ENCODE results near the gene SVEP1.

Gene SVEP1

DNA sequence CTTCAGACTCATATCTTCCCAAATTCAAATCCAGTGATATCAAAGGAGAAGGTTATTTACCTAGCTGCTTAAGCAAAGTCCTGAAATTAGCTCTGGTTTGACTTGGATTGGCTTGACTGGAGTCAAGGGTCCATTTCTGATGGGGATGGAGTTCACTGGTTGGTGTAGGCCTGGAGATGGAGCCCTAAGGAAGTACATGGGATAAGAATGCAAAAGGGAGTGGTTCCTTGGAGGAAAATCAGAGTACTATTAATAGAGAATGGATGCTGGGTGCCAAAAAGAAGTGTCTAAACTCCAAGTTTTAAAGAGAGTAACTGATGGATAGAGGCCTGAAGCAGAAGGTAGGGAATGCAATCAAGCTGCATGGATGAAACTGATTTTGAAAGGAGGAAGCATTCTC lies 255.7 kb downstream of the SVEP1 start:
- Histone ChIP-seq H3K36me3 (ENCODE audit: low read length) (no peaks in the 10 kb centered on the region), H3K9me3 (ENCODE audit: insufficient read depth, low read length) (no peaks in the 10 kb centered on the region), H3K9me2 (replicated peaks; ENCODE audit: insufficient read depth, low read length) (no peaks in the 10 kb centered on the region), H3K27ac (ENCODE audit: low read depth, low read length) (no peak overlapping the region), H4K20me1 (ENCODE audit: low read depth, low read length) (no peaks in the 10 kb centered on the region), H3K79me2 (ENCODE audit: insufficient read depth, low read length) (no peaks in the 10 kb centered on the region), H3K4me2 (ENCODE audit: low read depth, low read length, poor library complexity, severe bottlenecking) (no peak overlapping the region), H3K9ac (ENCODE audit: low read length) (no peak overlapping the region), H2AFZ (ENCODE audit: low read depth, low read length, severe bottlenecking) (no peak overlapping the region), H3K27me3 (ENCODE audit: low read length) (no peaks in the 10 kb centered on the region), H3K4me3 (ENCODE audit: insufficient read depth, low read length, poor library complexity, severe bottlenecking) (no peak overlapping the region), H3F3A (ENCODE audit: insufficient read depth) (no peaks in the 10 kb centered on the region)
- TF ChIP-seq, protein P1, sequence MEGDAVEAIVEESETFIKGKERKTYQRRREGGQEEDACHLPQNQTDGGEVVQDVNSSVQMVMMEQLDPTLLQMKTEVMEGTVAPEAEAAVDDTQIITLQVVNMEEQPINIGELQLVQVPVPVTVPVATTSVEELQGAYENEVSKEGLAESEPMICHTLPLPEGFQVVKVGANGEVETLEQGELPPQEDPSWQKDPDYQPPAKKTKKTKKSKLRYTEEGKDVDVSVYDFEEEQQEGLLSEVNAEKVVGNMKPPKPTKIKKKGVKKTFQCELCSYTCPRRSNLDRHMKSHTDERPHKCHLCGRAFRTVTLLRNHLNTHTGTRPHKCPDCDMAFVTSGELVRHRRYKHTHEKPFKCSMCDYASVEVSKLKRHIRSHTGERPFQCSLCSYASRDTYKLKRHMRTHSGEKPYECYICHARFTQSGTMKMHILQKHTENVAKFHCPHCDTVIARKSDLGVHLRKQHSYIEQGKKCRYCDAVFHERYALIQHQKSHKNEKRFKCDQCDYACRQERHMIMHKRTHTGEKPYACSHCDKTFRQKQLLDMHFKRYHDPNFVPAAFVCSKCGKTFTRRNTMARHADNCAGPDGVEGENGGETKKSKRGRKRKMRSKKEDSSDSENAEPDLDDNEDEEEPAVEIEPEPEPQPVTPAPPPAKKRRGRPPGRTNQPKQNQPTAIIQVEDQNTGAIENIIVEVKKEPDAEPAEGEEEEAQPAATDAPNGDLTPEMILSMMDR (IDR thresholded peaks at IDR 0.05; ENCODE audit: insufficient read depth, low read length, poor library complexity, severe bottlenecking), result no peak
- no peak for TF ChIP-seq EZH2phosphoT487 (conservative IDR thresholded peaks at IDR 0.05; ENCODE audit: low read length)

DNA sequence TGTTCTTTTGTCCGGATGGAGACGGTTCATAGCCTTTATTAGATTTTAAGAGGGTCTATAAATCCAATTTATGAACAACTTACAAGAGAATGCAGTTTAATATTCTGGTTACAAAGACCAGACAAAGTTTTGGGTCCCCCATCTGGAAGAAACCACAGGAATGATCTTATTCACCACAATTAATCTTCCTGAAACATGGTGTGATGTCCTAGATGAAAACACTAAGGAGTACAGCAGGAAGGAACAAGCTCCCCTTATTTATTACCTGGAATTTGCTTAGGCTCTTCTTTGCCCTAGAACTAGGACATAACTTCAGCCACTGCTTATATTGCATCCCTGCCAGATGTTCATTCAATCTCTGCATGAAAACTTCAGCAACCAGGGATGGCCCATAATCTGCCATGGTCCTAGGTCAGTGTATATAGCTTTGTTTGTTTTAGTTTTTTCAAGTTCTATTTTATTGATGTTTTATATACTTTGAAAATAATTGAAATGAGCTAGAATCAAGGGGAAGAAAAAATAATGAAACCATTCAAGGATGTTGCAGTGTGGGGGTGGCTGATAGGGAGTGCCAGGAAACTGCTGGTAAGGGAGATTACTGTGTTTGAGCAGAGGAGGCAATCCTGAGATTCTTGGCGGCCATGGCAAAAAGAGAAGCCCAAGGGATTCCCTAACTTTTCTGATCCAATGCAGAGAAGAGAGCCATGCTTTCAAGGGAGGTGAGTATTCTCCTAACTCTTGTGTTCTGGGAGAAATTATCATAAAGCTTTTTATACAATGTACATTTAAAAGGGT lies 258.7 kb downstream of the SVEP1 start:
- Histone ChIP-seq H2AFZ (ENCODE audit: low read depth, low read length, severe bottlenecking) (no peak overlapping the region), H3K9ac (ENCODE audit: low read length) (no peak overlapping the region), H3K36me3 (ENCODE audit: low read length) (no peaks in the 10 kb centered on the region), H3K79me2 (ENCODE audit: insufficient read depth, low read length) (no peaks in the 10 kb centered on the region), H3K4me2 (ENCODE audit: low read depth, low read length, poor library complexity, severe bottlenecking) (no peak overlapping the region), H3K4me3 (ENCODE audit: insufficient read depth, low read length, poor library complexity, severe bottlenecking) (no peak overlapping the region), H3K27me3 (ENCODE audit: low read length) (no peaks in the 10 kb centered on the region), H4K20me1 (ENCODE audit: low read depth, low read length) (no peaks in the 10 kb centered on the region), H3K9me3 (ENCODE audit: insufficient read depth, low read length) (no peaks in the 10 kb centered on the region), H3K9me2 (replicated peaks; ENCODE audit: insufficient read depth, low read length) (no peaks in the 10 kb centered on the region), H3F3A (ENCODE audit: insufficient read depth) (no peaks in the 10 kb centered on the region), H3K27ac (ENCODE audit: low read depth, low read length) (no peak overlapping the region)
- no peak for TF ChIP-seq EZH2phosphoT487 (conservative IDR thresholded peaks at IDR 0.05; ENCODE audit: low read length)
- TF ChIP-seq, protein P1 (IDR thresholded peaks at IDR 0.05; ENCODE audit: insufficient read depth, low read length, poor library complexity, severe bottlenecking), result no peak

DNA sequence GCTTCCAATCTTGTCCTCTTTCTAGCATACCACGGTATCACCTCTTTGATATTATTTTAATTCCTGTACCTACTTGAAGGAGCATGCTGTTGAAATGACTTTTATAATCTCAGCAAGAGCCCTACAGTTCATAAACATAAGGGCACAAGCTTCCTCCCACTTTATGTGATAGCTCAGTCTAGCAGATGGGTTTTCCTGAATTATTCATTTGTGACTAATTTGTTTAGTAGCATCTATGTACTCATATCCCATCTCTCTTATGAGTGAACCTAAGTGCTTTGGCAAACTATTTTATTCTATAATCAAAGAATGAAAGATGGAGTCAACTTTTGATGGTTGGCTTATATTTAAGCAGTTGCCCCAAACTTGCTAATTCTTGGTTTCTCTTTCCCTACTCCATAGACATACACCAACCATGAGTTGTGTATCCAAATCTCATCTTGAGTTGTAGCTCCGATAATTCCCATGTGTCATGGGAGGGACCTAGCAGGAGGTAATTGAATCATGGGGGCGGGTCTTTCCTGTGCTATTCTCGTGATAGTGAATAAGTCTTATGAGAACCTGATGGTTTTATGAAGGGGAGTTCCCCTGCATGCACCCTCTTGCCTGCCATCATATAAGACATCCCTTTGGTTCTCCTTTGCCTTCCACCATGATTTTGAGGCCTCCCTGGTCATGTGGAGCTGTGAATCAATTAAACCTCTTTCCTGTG lies 259.6 kb downstream of the SVEP1 start:
- Histone ChIP-seq H3K27ac (ENCODE audit: low read depth, low read length) (no peak overlapping the region), H3K27me3 (ENCODE audit: low read length) (no peaks in the 10 kb centered on the region), H3K9me2 (replicated peaks; ENCODE audit: insufficient read depth, low read length) (no peaks in the 10 kb centered on the region)

More for the DNA sequence above, 259.6 kb downstream of the SVEP1 start:
- Histone ChIP-seq H2AFZ (ENCODE audit: low read depth, low read length, severe bottlenecking) (no peak overlapping the region), H3F3A (ENCODE audit: insufficient read depth) (no peaks in the 10 kb centered on the region), H3K36me3 (ENCODE audit: low read length) (no peaks in the 10 kb centered on the region), H3K9me3 (ENCODE audit: insufficient read depth, low read length) (no peaks in the 10 kb centered on the region), H3K4me3 (ENCODE audit: insufficient read depth, low read length, poor library complexity, severe bottlenecking) (no peak overlapping the region), H3K4me2 (ENCODE audit: low read depth, low read length, poor library complexity, severe bottlenecking) (no peak overlapping the region), H4K20me1 (ENCODE audit: low read depth, low read length) (no peaks in the 10 kb centered on the region), H3K79me2 (ENCODE audit: insufficient read depth, low read length) (no peaks in the 10 kb centered on the region), H3K9ac (ENCODE audit: low read length) (no peak overlapping the region)
- TF ChIP-seq EZH2phosphoT487 (conservative IDR thresholded peaks at IDR 0.05; ENCODE audit: low read length), result no peak
- TF ChIP-seq, protein P1 (IDR thresholded peaks at IDR 0.05; ENCODE audit: insufficient read depth, low read length, poor library complexity, severe bottlenecking), result no peak
